Breast epithelium (tissue), 3 donors: ENCODE data around the gene ZNF780A.

Experiments used
- POLR2AphosphoS5 ChIP-seq, 3 donors: sonication (generic); formaldehyde crosslinking; IDR thresholded peaks; one replicate each; pipeline ENCODE4 v1.6.1; 2017; ENCODE audit warnings: antibody characterized with exemption in 3 of 3
- TF ChIP-seq, protein P1 (sequence below), 3 donors: fragments of 450-650 bp; IDR thresholded peaks; one replicate each; pipeline ENCODE4 v1.5.1; 2016 to 2017; ENCODE audit warnings: antibody characterized with exemption in 3 of 3, mild to moderate bottlenecking in 3 of 3, moderate library complexity in 3 of 3

DNA sequence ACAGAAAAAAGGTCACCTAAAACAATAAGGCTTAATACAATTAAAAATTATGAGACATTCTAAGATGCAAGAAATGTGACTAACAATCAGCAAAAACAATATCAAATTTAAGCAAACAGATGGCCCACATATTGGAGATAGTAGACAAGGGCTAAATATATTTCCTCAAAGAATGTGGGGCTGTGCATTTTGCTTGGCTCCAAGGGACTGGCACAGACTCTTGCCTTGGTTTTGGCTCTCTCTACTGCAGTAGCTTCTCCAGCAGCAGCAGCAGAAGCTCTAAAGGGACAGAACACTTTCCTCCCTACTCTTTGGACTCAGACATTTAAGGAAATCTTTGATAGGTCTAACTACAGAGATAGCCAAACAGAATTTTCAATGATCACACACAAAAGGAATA lies 38.2 kb upstream of the ZNF780A start:
- TF ChIP-seq, protein P1, sequence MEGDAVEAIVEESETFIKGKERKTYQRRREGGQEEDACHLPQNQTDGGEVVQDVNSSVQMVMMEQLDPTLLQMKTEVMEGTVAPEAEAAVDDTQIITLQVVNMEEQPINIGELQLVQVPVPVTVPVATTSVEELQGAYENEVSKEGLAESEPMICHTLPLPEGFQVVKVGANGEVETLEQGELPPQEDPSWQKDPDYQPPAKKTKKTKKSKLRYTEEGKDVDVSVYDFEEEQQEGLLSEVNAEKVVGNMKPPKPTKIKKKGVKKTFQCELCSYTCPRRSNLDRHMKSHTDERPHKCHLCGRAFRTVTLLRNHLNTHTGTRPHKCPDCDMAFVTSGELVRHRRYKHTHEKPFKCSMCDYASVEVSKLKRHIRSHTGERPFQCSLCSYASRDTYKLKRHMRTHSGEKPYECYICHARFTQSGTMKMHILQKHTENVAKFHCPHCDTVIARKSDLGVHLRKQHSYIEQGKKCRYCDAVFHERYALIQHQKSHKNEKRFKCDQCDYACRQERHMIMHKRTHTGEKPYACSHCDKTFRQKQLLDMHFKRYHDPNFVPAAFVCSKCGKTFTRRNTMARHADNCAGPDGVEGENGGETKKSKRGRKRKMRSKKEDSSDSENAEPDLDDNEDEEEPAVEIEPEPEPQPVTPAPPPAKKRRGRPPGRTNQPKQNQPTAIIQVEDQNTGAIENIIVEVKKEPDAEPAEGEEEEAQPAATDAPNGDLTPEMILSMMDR (IDR thresholded peaks at IDR 0.05) = no peak
- no peak for TF ChIP-seq POLR2AphosphoS5 (IDR thresholded peaks at IDR 0.05)
